ENCODE data around the gene SLC26A8.
"Not testable (repeated sequence)": the region's sequence is repeated elsewhere in the genome, so short reads cannot be mapped to it uniquely, and the experiment has no call there.

SLC26A8 gene

DNA sequence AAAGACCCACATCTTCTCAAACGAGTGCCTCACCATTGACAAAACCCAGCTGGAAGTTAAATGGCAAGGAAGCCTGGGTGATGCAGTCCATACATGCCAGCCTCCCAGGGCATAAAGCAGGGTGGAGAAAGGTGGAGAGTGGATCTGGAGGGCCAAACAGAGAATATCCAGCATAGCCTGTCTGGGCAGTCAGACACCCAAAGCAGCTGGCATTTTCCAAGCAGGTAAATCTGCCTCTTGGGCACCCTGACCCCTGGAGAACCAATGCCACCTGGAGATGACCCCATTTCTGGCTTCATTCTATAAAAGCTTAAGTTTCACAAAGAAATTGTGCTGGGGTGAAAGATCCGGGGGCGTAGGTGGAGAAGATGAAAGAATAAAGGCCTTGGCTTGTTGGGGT, 98.5 kb downstream of the SLC26A8 start:
- DNase-seq (ENCODE audit: low read depth), result no peak
- no peak overlapping the region for H3K4me3 ChIP-seq (ENCODE audit: low read depth, low read length)
- TF ChIP-seq, protein P1, sequence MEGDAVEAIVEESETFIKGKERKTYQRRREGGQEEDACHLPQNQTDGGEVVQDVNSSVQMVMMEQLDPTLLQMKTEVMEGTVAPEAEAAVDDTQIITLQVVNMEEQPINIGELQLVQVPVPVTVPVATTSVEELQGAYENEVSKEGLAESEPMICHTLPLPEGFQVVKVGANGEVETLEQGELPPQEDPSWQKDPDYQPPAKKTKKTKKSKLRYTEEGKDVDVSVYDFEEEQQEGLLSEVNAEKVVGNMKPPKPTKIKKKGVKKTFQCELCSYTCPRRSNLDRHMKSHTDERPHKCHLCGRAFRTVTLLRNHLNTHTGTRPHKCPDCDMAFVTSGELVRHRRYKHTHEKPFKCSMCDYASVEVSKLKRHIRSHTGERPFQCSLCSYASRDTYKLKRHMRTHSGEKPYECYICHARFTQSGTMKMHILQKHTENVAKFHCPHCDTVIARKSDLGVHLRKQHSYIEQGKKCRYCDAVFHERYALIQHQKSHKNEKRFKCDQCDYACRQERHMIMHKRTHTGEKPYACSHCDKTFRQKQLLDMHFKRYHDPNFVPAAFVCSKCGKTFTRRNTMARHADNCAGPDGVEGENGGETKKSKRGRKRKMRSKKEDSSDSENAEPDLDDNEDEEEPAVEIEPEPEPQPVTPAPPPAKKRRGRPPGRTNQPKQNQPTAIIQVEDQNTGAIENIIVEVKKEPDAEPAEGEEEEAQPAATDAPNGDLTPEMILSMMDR (IDR thresholded peaks at IDR 0.05; ENCODE audit: insufficient read depth, low read depth, low read length, missing control alignments), result no peak

DNA sequence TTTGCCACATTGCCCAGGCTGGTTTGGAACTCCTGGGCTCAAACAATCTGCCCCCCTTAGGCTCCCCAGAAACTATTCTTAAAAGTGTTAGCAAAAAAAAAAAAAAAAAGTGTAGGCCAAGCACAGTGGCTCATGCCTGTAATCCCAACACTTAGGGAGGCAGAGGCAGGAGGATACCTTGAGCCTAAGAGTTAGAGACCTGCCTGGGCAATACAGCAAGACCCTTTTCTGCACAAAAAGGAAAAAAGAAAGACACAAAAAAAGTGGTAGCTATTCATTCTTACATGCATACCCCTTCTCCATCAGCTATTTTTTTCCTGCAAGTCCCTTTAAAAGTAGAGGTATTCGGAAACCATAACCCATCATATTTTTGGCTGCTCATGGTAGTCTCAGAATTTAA, 100.3 kb downstream of the SLC26A8 start:
- H3K4me3 ChIP-seq (ENCODE audit: low read depth, low read length), result no peak overlapping the region
- TF ChIP-seq, protein P1 (IDR thresholded peaks at IDR 0.05; ENCODE audit: insufficient read depth, low read depth, low read length, missing control alignments), result no peak
- DNase-seq (ENCODE audit: low read depth), result no peak

DNA sequence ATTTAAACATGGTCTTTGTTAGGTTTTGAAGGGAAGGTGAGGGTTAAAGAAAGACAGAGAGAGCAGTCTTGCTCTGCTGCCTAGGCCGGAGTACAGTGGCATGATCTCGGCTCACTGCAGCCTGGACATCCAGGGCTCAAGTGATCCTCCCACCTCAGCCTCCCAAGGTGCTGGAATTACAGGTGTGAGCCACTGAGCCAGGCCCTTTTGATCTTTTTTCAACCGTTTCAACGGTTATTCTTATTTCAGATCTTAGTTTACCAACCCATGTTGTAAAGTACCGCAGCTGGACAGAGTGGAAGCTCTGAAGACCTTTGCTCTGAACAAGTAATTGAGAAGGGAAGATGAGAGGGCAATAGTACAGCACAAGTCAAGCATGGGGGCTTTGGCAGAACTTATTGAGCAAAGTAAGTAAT, 102.3 kb downstream of the SLC26A8 start:
- no peak for DNase-seq (ENCODE audit: low read depth)
- H3K4me3 ChIP-seq (ENCODE audit: low read depth, low read length), result peak overlapping the region; percentile 98
- TF ChIP-seq, protein P1 (IDR thresholded peaks at IDR 0.05; ENCODE audit: insufficient read depth, low read depth, low read length, missing control alignments), result no peak

DNA sequence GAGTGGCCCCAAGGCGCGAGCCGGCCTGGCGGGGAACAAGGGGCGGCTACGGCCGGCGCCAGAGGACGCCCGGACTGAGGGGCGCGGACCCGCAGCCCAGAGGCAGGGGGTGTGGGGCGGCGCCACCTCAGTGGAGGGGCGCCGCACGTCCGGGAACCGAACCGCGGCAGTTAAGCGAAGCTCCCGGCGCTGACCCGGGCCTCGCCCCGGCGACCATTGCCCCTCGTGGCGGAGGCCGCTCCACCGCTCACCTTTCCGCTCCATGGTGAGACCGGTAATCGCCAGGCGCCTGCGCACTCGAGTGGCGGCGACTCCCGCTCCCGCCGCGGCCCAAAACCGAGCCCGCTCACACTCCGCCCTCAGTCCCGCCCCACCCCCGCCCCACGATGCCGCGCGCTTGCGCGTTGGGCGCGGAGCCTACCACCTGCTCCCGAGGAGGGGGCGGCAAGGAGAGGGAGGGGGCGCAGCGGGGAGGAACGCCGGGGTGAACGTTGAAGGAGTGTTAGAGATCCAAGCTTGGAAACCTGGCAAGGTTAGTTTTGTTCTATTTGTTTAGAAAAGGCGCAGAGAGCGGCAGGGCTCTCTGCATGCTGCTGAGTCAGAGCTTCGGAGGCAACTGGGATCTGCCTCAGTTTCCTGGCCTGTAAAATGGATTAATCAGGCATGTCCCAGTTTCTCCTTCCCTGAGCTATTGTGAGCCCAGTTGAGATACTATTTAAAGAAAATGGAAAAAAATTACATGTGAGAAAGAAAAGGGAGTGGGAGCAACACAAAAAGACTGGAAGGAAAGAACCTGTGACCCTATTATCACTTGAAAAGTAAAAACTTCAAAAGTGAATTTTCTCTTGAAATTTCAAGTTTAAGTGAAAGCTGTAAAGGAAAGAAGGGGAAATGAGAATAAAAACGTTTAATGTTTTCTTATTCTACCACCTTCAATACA, 103.4 kb downstream of the SLC26A8 start, which contains the start of gene SRPK1:
Gene SRPK1 (minus strand): TSS at position 306 of the 940 bp plus-strand sequence. CDS start 42 bp downstream, at position 264.
- DNase-seq (ENCODE audit: low read depth), result peak; percentile 95
- TF ChIP-seq, protein P1 (IDR thresholded peaks at IDR 0.05; ENCODE audit: insufficient read depth, low read depth, low read length, missing control alignments), result no peak
- H3K4me3 ChIP-seq (ENCODE audit: low read depth, low read length), result peak within 1 kb of the TSS; percentile 98

DNA sequence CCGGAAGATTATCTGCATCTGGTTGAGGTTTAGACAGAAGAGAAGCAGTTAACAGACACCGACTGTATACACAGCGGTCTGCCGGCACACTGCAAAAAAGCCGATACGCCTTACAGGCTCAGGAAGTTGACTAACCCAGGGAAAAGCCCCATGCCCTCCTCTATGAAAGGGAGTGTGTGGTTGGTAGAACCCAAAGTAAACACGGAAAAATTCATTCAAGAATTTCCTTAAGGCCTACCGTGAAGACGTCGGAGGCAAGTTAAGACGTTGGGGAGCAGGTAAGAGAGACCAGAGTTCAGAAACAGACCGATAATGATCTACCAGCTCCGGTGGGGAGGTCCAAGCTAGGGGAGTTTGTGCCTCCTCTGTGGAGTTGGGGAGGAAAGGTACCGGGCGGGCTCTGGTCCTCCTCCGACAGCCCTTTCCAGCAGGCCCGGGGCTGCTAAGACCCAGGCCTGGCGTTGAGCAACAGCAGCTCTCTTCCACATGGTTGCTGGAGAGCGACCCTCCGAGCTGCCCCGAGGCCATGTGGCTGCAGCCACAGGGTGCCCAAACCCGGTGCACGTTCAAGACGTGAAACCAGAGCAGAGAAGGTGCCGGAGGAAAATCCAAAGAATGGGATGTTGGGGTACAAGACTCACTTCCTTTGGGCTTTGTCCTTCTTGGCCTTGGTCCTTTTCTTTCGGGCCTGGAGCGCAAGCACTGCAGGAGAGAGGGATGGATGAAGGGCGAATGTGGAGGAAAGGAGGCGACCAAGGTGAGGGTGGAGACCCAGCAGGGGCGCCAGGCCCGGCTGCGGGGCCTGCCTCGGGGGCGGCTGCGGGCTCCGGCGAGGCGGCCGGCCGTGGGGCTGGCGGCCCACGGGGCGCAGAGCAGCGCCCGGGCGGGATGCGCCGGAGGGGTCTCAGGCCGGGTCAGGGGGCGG, 104.4 kb downstream of the SLC26A8 start:
- DNase-seq (ENCODE audit: low read depth), result peak; percentile 57
- peak overlapping the region; percentile 98 for H3K4me3 ChIP-seq (ENCODE audit: low read depth, low read length)
- TF ChIP-seq, protein P1 (IDR thresholded peaks at IDR 0.05; ENCODE audit: insufficient read depth, low read depth, low read length, missing control alignments), result no peak

DNA sequence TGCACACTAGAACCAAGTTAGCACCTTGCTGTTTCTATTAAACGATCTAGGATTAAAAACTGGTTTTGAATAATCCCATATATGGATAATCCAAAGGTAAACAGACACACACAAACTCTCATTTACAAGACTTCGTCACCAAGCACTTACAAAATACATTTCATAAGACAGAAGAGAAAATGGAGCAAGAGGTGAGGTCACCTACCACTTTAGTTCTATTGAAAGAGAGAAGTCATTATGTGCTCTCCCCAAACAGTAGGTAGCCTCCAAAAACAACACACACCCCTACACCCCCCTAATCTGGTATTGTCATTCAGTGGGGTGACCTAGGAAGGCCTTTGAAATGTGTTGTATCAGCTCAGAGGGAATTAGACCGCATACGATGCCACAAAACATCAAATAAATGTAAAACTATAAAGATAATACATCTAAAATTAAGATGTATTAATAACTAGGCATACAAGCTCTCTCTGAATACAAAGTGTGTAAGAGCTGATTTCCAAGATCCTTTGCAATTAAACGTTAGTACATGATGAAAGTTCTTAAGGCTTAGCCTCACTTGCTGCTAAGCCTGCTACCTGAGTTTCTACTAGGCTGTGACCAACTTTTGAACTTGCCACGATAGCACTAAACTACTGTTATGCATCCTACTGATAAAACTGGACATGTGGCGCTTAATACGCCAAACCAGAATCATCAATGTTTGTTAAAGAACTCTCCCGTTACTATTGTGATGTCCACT, 105.2 kb downstream of the SLC26A8 start:
- H3K4me3 ChIP-seq (ENCODE audit: low read depth, low read length), result peak overlapping the region; percentile 98
- peak; percentile 16 for DNase-seq (ENCODE audit: low read depth)
- TF ChIP-seq, protein P1 (IDR thresholded peaks at IDR 0.05; ENCODE audit: insufficient read depth, low read depth, low read length, missing control alignments), result no peak

DNA sequence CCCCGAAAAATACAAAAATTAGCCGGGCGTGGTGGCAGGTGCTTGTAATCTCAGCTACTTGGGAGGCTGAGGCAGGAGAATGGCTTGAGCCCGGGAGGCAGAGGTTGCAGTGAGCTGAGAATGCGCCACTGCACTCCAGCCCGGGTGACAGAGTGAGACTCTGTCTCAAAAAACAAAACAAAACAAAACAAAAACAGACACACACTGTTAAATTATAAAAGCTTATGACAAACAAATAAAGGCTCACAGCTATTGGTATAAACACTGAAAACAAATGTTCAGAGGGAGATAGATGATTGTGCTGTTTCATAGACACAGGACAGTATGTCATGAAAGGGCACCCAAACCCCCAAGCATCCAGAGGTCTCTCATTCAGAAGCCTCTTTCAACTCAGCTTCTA, 107.5 kb downstream of the SLC26A8 start:
- not testable (repeated sequence) for DNase-seq (ENCODE audit: low read depth); H3K4me3 ChIP-seq (ENCODE audit: low read depth, low read length)
